Activated CD8-positive, alpha-beta T cell treated with anti-CD3 and anti-CD28 coated beads for 36 hours (primary cell): Measurements from ENCODE around the gene ARF4. TPM values are rescaled to one million over a fixed set of nuclear protein-coding genes. Genes with fewer than 3 reads are reported as not detected.

Source experiments
- ATAC-seq: fragments of 200-7000 bp; cut with Tn5 transposase; one replicate; pipeline ENCODE4 v1.10.0; 2021; ENCODE audit warnings: mild to moderate bottlenecking, moderate library complexity
- CTCF ChIA-PET: fragments of 350-600 bp; sonication (Branson Sonifier 250); formaldehyde crosslinking; loops from one replicate; lab custom pipeline; 2021; ENCODE audit warnings: antibody characterized with exemption; lab: Charles Lee
- POLR2A ChIA-PET: fragments of 350-600 bp; sonication (Branson Sonifier 250); formaldehyde crosslinking; loops from one replicate; lab custom pipeline; 2021; ENCODE audit warnings: antibody characterized with exemption; lab: Charles Lee
- DNase-seq: peaks from one replicate; pipeline ENCODE4 v3.0.0-alpha.2; 2020
- H3K27ac Mint-ChIP-seq: one replicate; pipeline ENCODE4 v1.8.0; 2021; ENCODE audit warnings: mild to moderate bottlenecking, mixed read lengths
- H3K27me3 Mint-ChIP-seq: one replicate; pipeline ENCODE4 v1.8.0; 2021; ENCODE audit warnings: mixed read lengths
- H3K36me3 Mint-ChIP-seq: one replicate; pipeline ENCODE4 v1.8.0; 2021; ENCODE audit warnings: low read depth, mixed read lengths
- H3K4me1 Mint-ChIP-seq: one replicate; pipeline ENCODE4 v1.8.0; 2021; ENCODE audit warnings: low read depth, mixed read lengths
- H3K4me3 Mint-ChIP-seq: one replicate; pipeline ENCODE4 v1.8.0; 2021; ENCODE audit warnings: mild to moderate bottlenecking, moderate library complexity, mixed read lengths
- H3K9me3 Mint-ChIP-seq: one replicate; pipeline ENCODE4 v1.8.0; 2021; ENCODE audit warnings: mixed read lengths
- CTCF ChIP-seq: fragments of 200-600 bp; IDR thresholded peaks from one replicate; pipeline ENCODE4 v1.8.0; 2022; ENCODE audit warnings: antibody characterized with exemption, mild to moderate bottlenecking
- intact Hi-C: fragments of 100-400 bp; cut with micrococcal nuclease; formaldehyde crosslinking; loops from one replicate; pipeline ENCODE4 v1.10.0; 2022
- total RNA-seq, 2 experiments: library from RNA; stranded (reverse); gene quantifications; one replicate each; pipeline ENCODE4 v1.2.3, GENCODE V29; 2021

The ARF4 gene
- total RNA-seq, 2 experiments from 2014 or later: 52.0 to 55.2 TPM

- ATAC-seq: no peak
- intact Hi-C loops: no loop called here
- CTCF ChIA-PET: no interaction called here
- TF ChIP-seq CTCF: no peak
- H3K9me3 Mint-ChIP-seq: no peaks in the 10 kb centered on the region
- peak overlapping the region; percentile 64 for H3K27ac Mint-ChIP-seq
- no peak overlapping the region for H3K4me3 Mint-ChIP-seq
- no peak for DNase-seq
- H3K36me3 Mint-ChIP-seq: peaks cover 53% of the 10 kb centered on the region
- H3K4me1 Mint-ChIP-seq: peaks cover 16% of the 10 kb centered on the region
- no peaks in the 10 kb centered on the region for H3K27me3 Mint-ChIP-seq
- POLR2A ChIA-PET: no interaction called here
Observed at GRCh38 chr3:57575966-57576626, 21.0 kb downstream of the ARF4 start.

GRCh38 chr3:57572096-57572495 lies 25.0 kb downstream of the ARF4 start:
- ATAC-seq (no peak), DNase-seq (no peak)
- ChIA-PET CTCF (interaction anchor here (1.1 to 1.6 kb wide), 2 partner anchors 11 to 15 kb away, joined by 3 read pairs; no protein-coding TSS in a partner anchor), POLR2A (interaction anchor here (1.1 kb wide), 2 partner anchors 10 to 15 kb away, joined by 3 to 5 read pairs; partner anchors contain the start of gene PDE12)
- Mint-ChIP-seq H3K4me3 (no peak overlapping the region), H3K27ac (no peak overlapping the region), H3K27me3 (no peaks in the 10 kb centered on the region), H3K9me3 (no peaks in the 10 kb centered on the region), H3K4me1 (peaks cover 16% of the 10 kb centered on the region), H3K36me3 (peaks cover 50% of the 10 kb centered on the region)
- TF ChIP-seq CTCF: no peak
- intact Hi-C loops: no loop called here

GRCh38 chr3:57570878-57571277 lies 26.3 kb downstream of the ARF4 start:
- Mint-ChIP-seq H3K4me3 (no peak overlapping the region), H3K27ac (no peak overlapping the region), H3K27me3 (no peaks in the 10 kb centered on the region), H3K9me3 (no peaks in the 10 kb centered on the region), H3K4me1 (peaks cover 10% of the 10 kb centered on the region), H3K36me3 (peaks cover 40% of the 10 kb centered on the region)
- DNase-seq (no peak), ATAC-seq (no peak)
- CTCF ChIA-PET: interaction anchor here (0.8 to 1.9 kb wide), 3 partner anchors 9 to 173 kb away, joined by 3 to 6 read pairs (median 4); no protein-coding TSS in a partner anchor
- POLR2A ChIA-PET: interaction anchor here (1.1 kb wide), 1 partner anchor 10 kb away, joined by 4 read pairs; no protein-coding TSS in a partner anchor
- intact Hi-C loops: no loop called here
- no peak for TF ChIP-seq CTCF

- peaks cover 32% of the 10 kb centered on the region for H3K36me3 Mint-ChIP-seq
- peaks cover 9% of the 10 kb centered on the region for H3K4me1 Mint-ChIP-seq
- no peak overlapping the region for H3K27ac Mint-ChIP-seq
- intact Hi-C loops: no loop called here
- DNase-seq: no peak
- ATAC-seq: no peak
- CTCF ChIA-PET: interaction anchor here (1.3 to 1.9 kb wide), 2 partner anchors 10 to 21 kb away, joined by 4 to 6 read pairs; no protein-coding TSS in a partner anchor
- H3K27me3 Mint-ChIP-seq: no peaks in the 10 kb centered on the region
- no peaks in the 10 kb centered on the region for H3K9me3 Mint-ChIP-seq
- no peak overlapping the region for H3K4me3 Mint-ChIP-seq
- no peak for TF ChIP-seq CTCF
- POLR2A ChIA-PET: interaction anchor here (1.0 to 1.1 kb wide), 2 partner anchors 8 to 9 kb away, joined by 3 to 4 read pairs; no protein-coding TSS in a partner anchor
Observed at GRCh38 chr3:57569859-57570450, 27.2 kb downstream of the ARF4 start.

GRCh38 chr3:57559526-57559925 lies 37.6 kb downstream of the ARF4 start:
- H3K27ac Mint-ChIP-seq: no peak overlapping the region
- H3K36me3 Mint-ChIP-seq: peaks cover 44% of the 10 kb centered on the region
- no peak for TF ChIP-seq CTCF
- H3K9me3 Mint-ChIP-seq: no peaks in the 10 kb centered on the region
- intact Hi-C loops: loop anchor here (5.0 kb wide), 1 partner anchor 38 kb away; the partner anchor contains the start of gene ARF4
- H3K4me1 Mint-ChIP-seq: peaks cover 36% of the 10 kb centered on the region
- H3K4me3 Mint-ChIP-seq: peak overlapping the region; percentile 99
- H3K27me3 Mint-ChIP-seq: no peaks in the 10 kb centered on the region
- ChIA-PET POLR2A (interaction anchor here (0.7 to 1.0 kb wide), 2 partner anchors 9 to 37 kb away, joined by 3 to 4 read pairs; partner anchors contain the start of gene ARF4), CTCF (no interaction called here)
- ATAC-seq (no peak), DNase-seq (no peak)
